HG03045 (cell line): ENCODE measurements around the gene TYSND1.
A peak's percentile ranks its signal among the peaks of the same experiment; 100 is the strongest.
"Not testable (repeated sequence)": the region's sequence is repeated elsewhere in the genome, so short reads cannot be mapped to it uniquely, and the experiment has no call there.

Experiments
- ATAC-seq: cut with Tn5 transposase; IDR thresholded peaks from one replicate; pipeline ENCODE4 v1.9.1; 2021; ENCODE audit warnings: mild to moderate bottlenecking, moderate library complexity; ENCODE audit not compliant: unreplicated experiment

TYSND1 gene

DNA sequence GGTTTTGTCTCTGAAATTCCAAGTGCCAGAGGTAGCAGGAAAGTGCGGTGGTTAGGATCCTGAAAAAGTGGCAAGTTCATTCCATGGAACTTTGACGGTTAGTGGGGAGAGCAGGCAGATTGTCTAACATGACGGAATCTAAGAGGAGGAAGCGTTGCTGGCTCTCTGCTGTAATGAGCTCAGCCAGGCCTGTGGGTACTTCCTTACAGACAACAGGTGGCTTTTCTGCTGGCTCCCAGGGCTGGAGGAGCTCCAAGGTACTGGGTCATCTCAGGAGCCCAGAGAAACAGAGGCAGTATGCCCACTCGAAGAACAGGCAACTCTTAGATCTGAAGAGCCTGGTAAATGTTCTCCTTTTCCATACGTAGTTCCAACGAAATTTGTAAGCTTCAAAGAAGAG is 10.8 kb downstream of the TYSND1 start:
- ATAC-seq: no peak

DNA sequence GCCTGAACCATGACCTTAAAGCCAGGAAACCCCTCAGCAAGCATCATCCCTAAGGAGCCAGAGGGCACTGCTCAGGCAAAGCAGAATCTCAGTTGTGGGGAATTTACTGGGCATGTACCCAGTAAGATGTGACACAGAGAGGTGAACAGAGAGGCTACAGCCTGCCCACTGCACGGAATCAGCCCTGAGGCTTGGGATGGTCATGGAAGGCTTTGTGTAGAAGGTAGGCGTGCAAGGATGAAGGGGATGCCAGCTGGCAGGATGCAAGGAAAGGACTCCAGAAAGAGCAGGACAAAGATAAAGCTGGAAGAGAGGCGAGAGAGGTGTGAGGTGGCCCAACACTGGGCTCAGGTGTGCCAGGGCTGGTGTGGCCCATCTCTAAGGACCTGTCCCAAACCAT is 11.5 kb downstream of the TYSND1 start:
- no peak for ATAC-seq

DNA sequence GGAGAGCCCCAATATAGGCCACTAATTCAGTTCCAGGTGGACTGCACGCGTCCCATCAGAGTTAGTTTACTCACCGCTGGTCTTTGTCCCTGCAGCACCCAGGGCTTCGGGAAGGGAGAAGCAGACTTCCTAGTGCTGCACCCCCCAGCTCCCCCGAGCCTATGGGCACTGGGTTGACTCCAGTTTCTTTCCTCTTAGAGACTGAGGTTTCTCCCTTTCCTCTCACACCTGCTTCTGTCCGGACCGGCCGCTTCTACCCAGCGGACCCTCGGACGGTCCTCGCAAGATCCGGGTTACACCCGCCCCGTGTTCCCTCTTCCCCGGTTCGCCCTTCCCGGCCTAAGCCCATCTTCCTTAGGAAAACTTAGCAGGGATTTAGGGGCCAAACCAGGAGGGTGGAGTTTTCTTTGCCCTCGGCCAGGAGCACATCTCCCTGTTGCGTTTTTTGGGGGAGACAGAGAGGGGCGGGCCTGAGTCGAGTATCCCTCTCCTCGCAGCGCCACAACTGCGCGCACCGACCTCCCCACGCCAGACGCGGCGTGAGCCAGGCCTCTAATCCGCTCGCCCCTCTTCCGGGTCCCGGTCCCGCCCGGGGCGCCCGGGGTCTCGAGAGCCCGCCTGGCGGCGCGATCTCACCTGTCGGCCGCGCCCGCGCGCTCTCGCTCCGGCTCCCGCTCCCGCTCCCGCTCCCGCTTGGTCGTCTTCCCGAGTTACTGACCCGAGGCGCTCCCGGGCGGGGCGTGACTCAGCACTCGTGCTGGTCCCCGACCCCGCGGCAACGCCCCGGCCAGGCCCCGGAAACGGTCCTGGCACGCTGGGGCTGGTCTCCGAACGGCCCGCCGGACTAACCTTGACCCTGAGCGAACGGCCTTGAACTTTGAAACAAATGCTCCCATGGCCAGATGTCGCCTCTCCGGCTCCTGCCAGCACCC is 14.1 kb downstream of the TYSND1 start, which contains the start of gene AIFM2:
AIFM2 (minus strand) TSS at position 728 of the 932 bp plus-strand sequence. CDS start 8,741 bp downstream, outside the sequence.
- peak; percentile 77 for ATAC-seq

GRCh38 chr10:70131560-70131937 is 15.0 kb downstream of the TYSND1 start:
- no peak for ATAC-seq

GRCh38 chr10:70130878-70131559 is 15.5 kb downstream of the TYSND1 start:
- no peak for ATAC-seq

- no peak for ATAC-seq
Observed at GRCh38 chr10:70126700-70127395, 19.7 kb downstream of the TYSND1 start.

GRCh38 chr10:70125918-70126552 is 20.5 kb downstream of the TYSND1 start:
- ATAC-seq: no peak

- ATAC-seq: no peak
Observed at GRCh38 chr10:70124918-70125317, 21.6 kb downstream of the TYSND1 start.

- ATAC-seq: no peak
Observed at GRCh38 chr10:70124415-70124814, 22.1 kb downstream of the TYSND1 start.

DNA sequence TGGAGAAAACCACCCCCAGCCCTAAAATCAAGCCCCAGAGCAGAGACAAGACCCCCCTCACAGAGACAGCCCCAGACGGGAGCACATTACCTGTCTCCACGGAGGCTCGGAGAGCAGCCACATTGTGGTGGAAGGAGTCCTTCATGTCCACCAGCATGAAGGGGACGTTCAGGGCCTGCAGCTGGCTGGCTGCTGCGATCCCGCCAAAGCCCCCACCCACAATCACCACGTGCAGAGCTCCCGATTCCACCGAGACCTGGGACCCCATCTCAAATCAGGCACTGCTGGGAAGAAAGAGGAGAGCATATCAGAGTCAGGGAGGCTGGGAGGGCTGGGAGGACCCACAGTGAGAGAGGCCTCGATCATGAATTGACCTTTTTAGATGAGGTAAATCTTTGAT is 22.7 kb downstream of the TYSND1 start:
- ATAC-seq: no peak

DNA sequence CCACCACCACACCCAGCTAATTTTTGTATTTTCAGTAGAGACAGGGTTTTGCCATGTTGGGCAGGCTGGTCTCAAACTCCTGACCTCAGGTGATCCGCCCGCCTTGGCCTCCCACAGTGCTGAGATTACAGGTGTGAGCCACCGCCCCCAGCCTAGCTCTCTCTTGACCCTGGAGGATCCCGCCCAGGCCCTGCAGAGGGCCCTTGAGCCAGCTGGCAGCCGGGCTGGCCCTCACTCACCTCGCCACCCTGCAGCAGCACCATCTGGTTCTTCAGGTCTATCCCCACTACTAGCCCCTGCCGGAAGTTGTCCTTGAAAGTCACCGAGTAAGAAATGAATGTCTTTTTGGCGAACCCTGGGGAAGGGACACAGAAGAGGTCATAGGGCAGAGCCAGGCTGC is 23.3 kb downstream of the TYSND1 start:
- ATAC-seq: not testable (repeated sequence)

DNA sequence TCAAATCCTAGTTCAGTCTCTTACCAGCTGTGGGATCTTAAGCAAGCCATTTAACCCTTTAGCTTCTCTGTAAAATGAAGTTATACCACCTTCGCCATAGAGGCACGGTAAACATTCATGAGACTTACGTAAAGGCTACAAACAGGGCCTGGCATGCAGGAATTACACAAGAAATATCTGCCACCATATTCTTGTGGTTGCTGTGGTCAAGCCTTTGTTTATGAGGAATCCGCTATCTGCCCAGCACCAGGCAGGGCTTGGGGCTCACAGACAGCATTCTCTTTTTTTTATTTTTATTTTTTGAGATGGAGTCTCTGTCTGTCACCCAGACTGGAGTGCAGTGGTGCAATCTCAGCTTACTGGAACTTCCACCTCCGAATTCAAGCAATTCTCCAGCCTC is 23.8 kb downstream of the TYSND1 start:
- ATAC-seq: no peak

GRCh38 chr10:70121281-70121949 is 25.1 kb downstream of the TYSND1 start:
- no peak for ATAC-seq

DNA sequence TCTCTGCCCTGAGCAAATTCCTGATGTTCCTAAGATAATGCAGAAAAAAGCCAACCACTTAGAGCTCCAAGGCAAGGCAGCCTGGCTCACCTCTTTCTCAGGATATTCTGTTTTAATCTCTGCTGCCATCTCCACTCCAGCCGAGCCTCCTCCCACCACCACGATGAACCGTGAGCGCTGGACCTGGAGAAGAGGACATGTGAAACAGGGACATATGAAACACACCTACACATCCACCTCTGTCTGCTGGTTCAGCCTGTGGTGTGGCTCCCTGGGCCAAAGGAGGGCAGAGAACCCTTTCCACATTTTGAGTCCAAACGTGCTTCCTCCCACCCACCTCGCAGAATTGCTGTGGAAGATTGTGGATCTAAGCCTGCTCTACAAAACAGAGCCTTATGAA is 26.1 kb downstream of the TYSND1 start:
- ATAC-seq: no peak

DNA sequence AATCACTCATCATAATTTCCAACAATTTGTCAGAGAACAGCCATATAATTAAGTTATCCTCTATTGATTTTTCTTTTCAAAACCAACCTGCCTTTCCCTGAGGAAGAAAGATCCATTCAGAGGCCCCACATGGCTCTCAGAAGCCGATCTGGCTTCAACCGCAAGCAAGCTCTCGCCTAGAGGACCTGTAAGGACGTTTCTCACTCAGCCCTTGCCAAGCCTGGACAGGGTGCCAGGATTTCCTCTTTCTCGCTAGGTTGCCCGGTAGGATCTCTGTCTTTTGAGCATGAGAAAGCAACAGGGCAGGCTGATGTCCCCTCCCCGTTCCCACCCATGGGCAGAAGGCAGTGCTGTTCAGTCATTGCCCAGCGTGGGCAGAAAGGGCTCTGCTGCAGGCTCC is 26.9 kb downstream of the TYSND1 start:
- ATAC-seq: no peak

GRCh38 chr10:70119197-70119596 is 27.3 kb downstream of the TYSND1 start:
- ATAC-seq: no peak

- ATAC-seq: no peak
Observed at GRCh38 chr10:70118196-70118595, 28.3 kb downstream of the TYSND1 start.

DNA sequence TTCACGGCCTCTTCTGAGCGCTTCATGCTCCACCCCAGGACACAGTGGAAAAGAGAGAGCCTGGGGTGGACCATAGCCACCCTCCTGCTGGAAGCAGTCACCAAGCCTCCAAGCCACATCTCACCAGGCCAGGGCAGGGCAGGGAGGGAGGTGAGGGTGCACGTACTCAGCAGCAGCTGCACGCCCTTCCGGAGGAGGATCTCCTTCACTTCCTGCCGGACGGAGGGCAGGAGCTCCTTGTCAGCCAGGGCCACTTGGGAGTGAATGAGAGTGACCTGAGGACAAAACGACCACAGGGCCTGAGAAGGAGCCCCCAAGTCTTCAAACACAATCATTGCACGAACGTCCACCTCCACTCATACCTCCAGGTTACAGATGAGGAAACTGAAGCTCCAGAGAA is 28.9 kb downstream of the TYSND1 start:
- ATAC-seq: no peak

DNA sequence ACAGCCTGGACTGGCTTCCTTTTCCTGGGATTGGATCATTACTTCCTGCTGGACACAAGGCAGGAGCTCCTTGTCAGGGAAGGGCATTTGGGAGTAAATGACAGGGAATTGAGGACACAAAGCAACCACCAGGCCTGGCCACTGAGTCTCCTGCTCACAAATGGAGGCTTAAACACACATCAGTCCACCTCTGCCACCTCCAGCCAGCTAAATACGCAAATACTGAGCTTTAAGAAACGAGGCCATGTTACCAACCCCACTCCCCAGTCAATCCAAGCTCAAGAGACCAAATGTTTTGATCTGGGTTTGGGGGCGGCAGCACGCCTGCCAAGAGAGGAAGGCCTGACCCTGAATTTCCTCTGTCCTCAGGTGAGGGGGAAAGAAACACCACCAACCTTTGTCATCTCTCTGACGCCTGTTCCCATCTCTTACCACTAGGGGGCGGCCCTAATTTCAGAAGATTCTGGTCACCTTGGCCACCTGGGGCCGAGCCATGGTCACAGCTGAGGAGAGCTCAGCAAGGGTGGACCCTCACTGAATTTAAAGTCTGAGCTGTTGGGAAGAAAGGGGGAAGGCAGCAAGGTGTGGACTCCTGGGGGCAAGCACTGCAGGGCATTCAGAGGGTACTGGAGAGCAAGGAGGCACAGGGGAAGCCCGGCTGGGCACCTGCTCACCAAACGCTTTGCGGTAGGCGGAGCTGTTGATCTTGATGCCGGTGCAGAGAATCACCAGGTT is 30.4 kb downstream of the TYSND1 start:
- ATAC-seq: no peak

- no peak for ATAC-seq
Observed at GRCh38 chr10:70114902-70115301, 31.6 kb downstream of the TYSND1 start.
